Neural progenitor cell (in vitro differentiated cells): ENCODE measurements around the gene SND1.

Experiments
- CTCF ChIP-seq: fragments of 200-600 bp; sonication (generic); IDR thresholded peaks from 2 replicates; pipeline ENCODE4 v1.5.1; 2017; ENCODE audit warnings: antibody characterized with exemption, mild to moderate bottlenecking
- EZH2 ChIP-seq: fragments of 200-600 bp; sonication (generic); IDR thresholded peaks from 2 replicates; pipeline ENCODE4 v1.6.1; 2017; ENCODE audit warnings: antibody characterized with exemption, mild to moderate bottlenecking, moderate library complexity

GRCh38 chr7:127821146-127821545 lies 169.2 kb downstream of the SND1 start:
- TF ChIP-seq CTCF, result no peak
- no peak for TF ChIP-seq EZH2
